Measurements from ENCODE around the gene GRHL3.

The GRHL3 gene

GRCh38 chr1:24308365-24309015 is 10.7 kb upstream of the GRHL3 start:
- TF ChIP-seq CTCF (IDR thresholded peaks at IDR 0.05) (no peak), ZFX (IDR thresholded peaks at IDR 0.05; ENCODE audit: borderline replicate concordance) (no peak)
- no peak overlapping the region for H3K27ac ChIP-seq

GRCh38 chr1:24309762-24310485 is 9.2 kb upstream of the GRHL3 start:
- H3K27ac ChIP-seq, result no peak overlapping the region
- TF ChIP-seq CTCF (IDR thresholded peaks at IDR 0.05) (no peak), ZFX (IDR thresholded peaks at IDR 0.05; ENCODE audit: borderline replicate concordance) (no peak)

- no peak overlapping the region for H3K27ac ChIP-seq
- TF ChIP-seq ZFX (IDR thresholded peaks at IDR 0.05; ENCODE audit: borderline replicate concordance) (no peak), CTCF (IDR thresholded peaks at IDR 0.05) (no peak)
Measured at GRCh38 chr1:24311234-24311633, 7.9 kb upstream of the GRHL3 start.

- TF ChIP-seq ZFX (IDR thresholded peaks at IDR 0.05; ENCODE audit: borderline replicate concordance) (no peak), CTCF (IDR thresholded peaks at IDR 0.05) (no peak)
- H3K27ac ChIP-seq, result no peak overlapping the region
Measured at GRCh38 chr1:24311741-24312140, 7.4 kb upstream of the GRHL3 start.

- H3K27ac ChIP-seq, result no peak overlapping the region
- TF ChIP-seq CTCF (IDR thresholded peaks at IDR 0.05) (no peak), ZFX (IDR thresholded peaks at IDR 0.05; ENCODE audit: borderline replicate concordance) (no peak)
Measured at GRCh38 chr1:24315391-24315790, 3.8 kb upstream of the GRHL3 start.

- H3K27ac ChIP-seq, result no peak overlapping the region
- TF ChIP-seq ZFX (IDR thresholded peaks at IDR 0.05; ENCODE audit: borderline replicate concordance) (no peak), CTCF (IDR thresholded peaks at IDR 0.05) (no peak)
Measured at GRCh38 chr1:24316645-24317044, 2.5 kb upstream of the GRHL3 start.

- no peak overlapping the region for H3K27ac ChIP-seq
- TF ChIP-seq CTCF (IDR thresholded peaks at IDR 0.05), result no peak
Measured at GRCh38 chr1:24317081-24317480, 2.1 kb upstream of the GRHL3 start.

Measured in 22Rv1 (cell line).